GM20431 (cell line): ENCODE results near the gene CCS.
"Not testable (repeated sequence)": the region's sequence is repeated elsewhere in the genome, so short reads cannot be mapped to it uniquely, and the experiment has no call there.

Source experiments
- in situ Hi-C: fragments of 300-500 bp; cut with MseI, MboI; formaldehyde crosslinking; loops from one replicate; pipeline ENCODE4 v1.15.0; 2020; ENCODE audit warnings: low sequenced_read_pairs; ENCODE audit not compliant: unreplicated experiment

The CCS gene

GRCh38 chr11:66592457-66593302 lies at the start of gene CCS, which contains the start of gene CCDC87:
CCS (plus strand) TSS chr11:66593185; CDS start chr11:66593262, 77 bp downstream.
CCDC87 (minus strand) TSS chr11:66593063; CDS start chr11:66593015, 48 bp downstream.
- in situ Hi-C loops = no loop called here

- in situ Hi-C loops = no loop called here
Measured at GRCh38 chr11:66543263-66544107, 49.5 kb upstream of the CCS start.

GRCh38 chr11:66544952-66545351 lies 48.0 kb upstream of the CCS start:
- in situ Hi-C loops = not testable (repeated sequence)

- in situ Hi-C loops = no loop called here
Measured at GRCh38 chr11:66545701-66546367, 47.2 kb upstream of the CCS start, which contains the start of gene ZDHHC24. ZDHHC24 (minus strand) TSS chr11:66546048; CDS start chr11:66546003, 45 bp downstream.

- in situ Hi-C loops = no loop called here
Measured at GRCh38 chr11:66546368-66546965, 46.5 kb upstream of the CCS start, which contains the start of gene ACTN3. ACTN3 (plus strand) TSS chr11:66546903; CDS start chr11:66546938, 35 bp downstream.

GRCh38 chr11:66546966-66547661 lies 45.9 kb upstream of the CCS start:
- in situ Hi-C loops = no loop called here

GRCh38 chr11:66547662-66548009 lies 45.3 kb upstream of the CCS start:
- in situ Hi-C loops = no loop called here

GRCh38 chr11:66548041-66548440 lies 44.9 kb upstream of the CCS start:
- in situ Hi-C loops = no loop called here

GRCh38 chr11:66548774-66549630 lies 44.0 kb upstream of the CCS start:
- in situ Hi-C loops = no loop called here

GRCh38 chr11:66549696-66550095 lies 43.3 kb upstream of the CCS start:
- in situ Hi-C loops = loop anchor here (25.0 kb wide), 1 partner anchor 288 kb away; the partner anchor contains the start of gene RCE1

- in situ Hi-C loops = loop anchor here (25.0 kb wide), 1 partner anchor 286 kb away; the partner anchor contains the start of gene RCE1
Measured at GRCh38 chr11:66550887-66551286, 42.1 kb upstream of the CCS start.

- in situ Hi-C loops = loop anchor here (25.0 kb wide), 1 partner anchor 283 kb away; the partner anchor contains the start of gene RCE1
Measured at GRCh38 chr11:66554602-66555001, 38.4 kb upstream of the CCS start.

- in situ Hi-C loops = loop anchor here (25.0 kb wide), 1 partner anchor 282 kb away; the partner anchor contains the start of gene RCE1
Measured at GRCh38 chr11:66555416-66555815, 37.6 kb upstream of the CCS start.

GRCh38 chr11:66556086-66556485 lies 36.9 kb upstream of the CCS start:
- in situ Hi-C loops = loop anchor here (25.0 kb wide), 1 partner anchor 281 kb away; the partner anchor contains the start of gene RCE1

- in situ Hi-C loops = loop anchor here (25.0 kb wide), 1 partner anchor 279 kb away; the partner anchor contains the start of gene RCE1
Measured at GRCh38 chr11:66557733-66558326, 35.2 kb upstream of the CCS start.

- in situ Hi-C loops = loop anchor here (25.0 kb wide), 1 partner anchor 278 kb away; the partner anchor contains the start of gene RCE1
Measured at GRCh38 chr11:66559142-66559865, 33.7 kb upstream of the CCS start.
